Measurements from ENCODE around the gene SLC6A3.

The SLC6A3 gene

DNA sequence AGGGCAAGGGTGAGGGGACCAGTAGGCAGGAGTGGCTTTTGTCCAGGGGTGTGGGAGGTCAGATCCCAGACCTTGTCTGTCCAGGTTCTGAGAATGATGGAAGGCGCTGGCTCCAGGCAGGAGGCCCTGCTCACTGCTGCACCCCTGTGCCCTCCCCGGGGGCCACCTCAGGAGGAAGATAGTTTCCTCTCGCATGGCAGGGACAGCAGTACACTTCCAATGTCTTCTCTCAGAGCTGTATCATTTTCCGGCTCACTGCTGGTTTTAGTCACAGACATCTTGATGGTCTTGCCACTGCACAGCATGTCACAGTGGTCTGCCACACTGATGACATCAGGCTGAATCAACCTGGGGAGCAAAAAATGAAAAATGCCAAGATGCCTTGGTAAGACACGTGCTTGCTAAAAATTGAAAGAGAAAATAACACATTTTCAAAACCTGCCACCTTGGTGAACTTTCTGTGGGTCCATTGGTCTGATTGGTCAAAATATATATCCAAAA is 3.3 kb upstream of the SLC6A3 start:
- H3K4me1 ChIP-seq (ENCODE audit: control insufficient read depth in 1 of 2, insufficient read depth in 1 of 2, low read depth in 1 of 2, low read length in 1 of 2) = peaks cover 0 to 5% of the 10 kb centered on the region in 2 experiments
- H3K4me3 ChIP-seq (ENCODE audit: low read depth in 1 of 2, low read length in 1 of 2) = no peak overlapping the region
- peaks cover 90% of the 10 kb centered on the region for H3K27me3 ChIP-seq
- H3K27ac ChIP-seq = no peak overlapping the region
- no peaks in the 10 kb centered on the region for H3K9me3 ChIP-seq
- H3K36me3 ChIP-seq = no peaks in the 10 kb centered on the region
- TF ChIP-seq, protein P1, sequence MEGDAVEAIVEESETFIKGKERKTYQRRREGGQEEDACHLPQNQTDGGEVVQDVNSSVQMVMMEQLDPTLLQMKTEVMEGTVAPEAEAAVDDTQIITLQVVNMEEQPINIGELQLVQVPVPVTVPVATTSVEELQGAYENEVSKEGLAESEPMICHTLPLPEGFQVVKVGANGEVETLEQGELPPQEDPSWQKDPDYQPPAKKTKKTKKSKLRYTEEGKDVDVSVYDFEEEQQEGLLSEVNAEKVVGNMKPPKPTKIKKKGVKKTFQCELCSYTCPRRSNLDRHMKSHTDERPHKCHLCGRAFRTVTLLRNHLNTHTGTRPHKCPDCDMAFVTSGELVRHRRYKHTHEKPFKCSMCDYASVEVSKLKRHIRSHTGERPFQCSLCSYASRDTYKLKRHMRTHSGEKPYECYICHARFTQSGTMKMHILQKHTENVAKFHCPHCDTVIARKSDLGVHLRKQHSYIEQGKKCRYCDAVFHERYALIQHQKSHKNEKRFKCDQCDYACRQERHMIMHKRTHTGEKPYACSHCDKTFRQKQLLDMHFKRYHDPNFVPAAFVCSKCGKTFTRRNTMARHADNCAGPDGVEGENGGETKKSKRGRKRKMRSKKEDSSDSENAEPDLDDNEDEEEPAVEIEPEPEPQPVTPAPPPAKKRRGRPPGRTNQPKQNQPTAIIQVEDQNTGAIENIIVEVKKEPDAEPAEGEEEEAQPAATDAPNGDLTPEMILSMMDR (IDR thresholded peaks at IDR 0.05) = no peak

DNA sequence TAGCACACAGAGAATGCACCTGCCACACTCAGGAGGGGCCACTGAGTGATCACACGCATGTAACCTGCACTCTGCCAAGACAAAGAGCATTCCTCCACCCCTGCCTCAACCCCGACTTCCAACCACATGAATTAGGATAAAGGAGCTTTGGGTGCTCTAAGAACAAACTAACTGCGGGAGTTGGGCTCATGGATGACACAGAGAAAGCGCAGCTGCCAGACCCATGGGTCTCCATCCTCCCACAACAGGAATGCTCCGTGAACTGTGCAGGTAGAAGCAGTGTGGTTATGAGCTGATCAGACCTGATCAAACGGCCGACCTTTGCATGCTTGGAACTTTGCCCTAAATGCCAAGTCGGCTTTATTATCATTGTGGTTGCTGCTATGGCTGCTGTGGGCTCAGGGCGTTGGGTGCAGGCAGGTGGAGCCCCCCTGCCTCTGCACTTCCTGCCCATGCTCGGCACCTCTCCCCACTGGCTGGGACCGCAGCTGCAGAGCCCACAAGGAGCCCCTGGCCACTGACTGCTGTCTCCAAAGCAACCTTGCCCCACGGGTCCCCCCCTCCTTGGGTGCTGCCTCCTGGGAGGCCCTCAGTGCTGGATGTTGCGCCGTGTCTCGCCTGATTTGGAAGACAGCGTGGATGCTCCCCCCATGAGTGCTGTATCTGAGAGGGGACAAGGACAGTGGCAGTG is 2.6 kb upstream of the SLC6A3 start:
- H3K36me3 ChIP-seq = no peaks in the 10 kb centered on the region
- peaks cover 98% of the 10 kb centered on the region for H3K27me3 ChIP-seq

DNA sequence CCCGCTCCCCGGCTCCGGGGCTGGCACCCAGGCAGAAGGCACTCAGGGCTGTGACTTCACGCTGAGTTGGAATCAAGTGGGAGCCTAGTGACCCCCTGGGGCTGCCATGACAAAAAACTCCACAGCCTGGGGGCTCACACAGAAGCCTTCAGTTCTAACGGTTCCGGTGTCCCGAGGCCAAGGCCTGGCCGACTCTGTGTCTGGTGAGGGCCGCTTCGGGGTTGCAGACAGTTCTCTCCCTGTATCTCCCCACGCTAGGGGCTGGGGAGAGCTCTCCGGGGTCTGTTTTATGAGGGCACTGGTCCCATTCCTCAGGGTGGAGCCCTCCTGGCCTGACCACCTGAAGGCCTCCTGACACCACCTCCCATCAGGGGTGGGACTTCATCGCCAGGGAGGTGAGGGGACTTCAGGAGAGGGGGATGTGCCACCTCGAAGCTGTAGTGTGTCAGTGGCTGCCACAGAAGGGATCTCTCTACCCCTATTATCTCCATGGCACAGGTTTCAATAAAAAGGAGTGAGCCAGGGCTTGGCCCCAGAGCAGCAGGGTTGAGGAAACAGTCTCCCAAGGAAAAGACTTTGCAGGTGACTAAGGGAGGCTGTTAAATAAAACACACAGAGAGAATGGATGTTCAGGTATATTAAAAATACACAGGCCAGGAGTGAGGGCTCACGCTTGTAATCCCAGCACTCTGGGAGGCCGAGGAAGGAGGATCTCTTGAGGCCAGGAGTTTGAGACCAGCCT is 1.5 kb upstream of the SLC6A3 start:
- no peaks in the 10 kb centered on the region for H3K36me3 ChIP-seq
- peaks cover 100% of the 10 kb centered on the region for H3K27me3 ChIP-seq
- no peaks in the 10 kb centered on the region for H3K9me3 ChIP-seq
- H3K27ac ChIP-seq = no peak overlapping the region
- H3K4me1 ChIP-seq (ENCODE audit: control insufficient read depth in 1 of 2, insufficient read depth in 1 of 2, low read depth in 1 of 2, low read length in 1 of 2) = peaks cover 0 to 5% of the 10 kb centered on the region in 2 experiments
- TF ChIP-seq, protein P1 (IDR thresholded peaks at IDR 0.05) = no peak
- H3K4me3 ChIP-seq (ENCODE audit: low read depth in 1 of 2, low read length in 1 of 2) = no peak overlapping the region

More for the DNA sequence above, 2.6 kb upstream of the SLC6A3 start:
- TF ChIP-seq, protein P1 (IDR thresholded peaks at IDR 0.05) = no peak
- no peak overlapping the region for H3K27ac ChIP-seq
- peaks cover 0 to 5% of the 10 kb centered on the region in 2 experiments for H3K4me1 ChIP-seq (ENCODE audit: control insufficient read depth in 1 of 2, insufficient read depth in 1 of 2, low read depth in 1 of 2, low read length in 1 of 2)
- H3K4me3 ChIP-seq (ENCODE audit: low read depth in 1 of 2, low read length in 1 of 2) = no peak overlapping the region
- H3K9me3 ChIP-seq = no peaks in the 10 kb centered on the region

DNA sequence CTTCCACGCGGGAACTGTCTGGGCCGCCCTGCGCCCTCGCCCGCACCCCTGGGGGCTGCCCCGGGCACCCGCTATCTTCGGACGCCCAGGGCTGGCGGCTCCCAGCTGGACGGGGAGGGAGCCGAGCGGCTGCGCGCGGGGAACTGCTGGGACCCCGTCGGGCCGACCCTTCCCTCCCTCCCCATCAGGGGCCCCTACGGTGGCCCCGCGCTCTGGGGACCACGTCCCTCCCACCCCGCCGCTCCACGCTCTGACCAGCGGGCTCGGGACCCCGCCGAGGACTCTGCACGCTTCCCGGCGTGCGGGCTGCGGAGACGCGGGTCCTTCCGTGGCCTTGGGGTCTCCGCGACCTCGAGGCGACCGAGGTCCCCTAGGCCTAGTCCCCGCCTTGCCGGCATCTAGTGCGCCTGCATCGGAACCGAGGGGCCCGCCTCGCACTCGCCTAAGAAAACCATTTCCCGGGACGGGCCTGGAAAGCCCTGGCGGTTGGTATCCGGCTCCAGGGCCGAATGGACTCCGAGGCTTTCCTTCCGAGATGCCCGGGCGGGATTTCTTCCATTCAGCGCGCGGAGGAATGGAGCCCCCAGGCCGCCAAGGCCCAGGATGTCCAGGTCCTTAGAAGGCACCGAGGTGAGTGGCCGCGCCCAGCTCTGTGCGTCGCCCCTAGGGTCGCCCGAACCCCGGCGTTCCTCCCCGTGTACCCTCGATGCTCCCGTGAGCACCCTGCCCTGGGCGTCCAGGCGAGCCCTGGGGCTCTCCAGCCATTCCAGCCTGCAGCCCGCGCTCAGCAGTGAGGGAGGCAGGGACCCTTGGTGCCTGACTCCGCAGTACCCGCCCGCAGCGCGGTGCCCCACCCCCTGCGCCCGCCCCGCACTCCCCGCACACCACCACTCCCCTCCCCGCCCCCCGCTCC is 705 bp upstream of the SLC6A3 start:
- Histone ChIP-seq H3K4me3 (ENCODE audit: low read depth in 1 of 2, low read length in 1 of 2) (no peak overlapping the region), H3K36me3 (no peaks in the 10 kb centered on the region), H3K4me1 (ENCODE audit: control insufficient read depth in 1 of 2, insufficient read depth in 1 of 2, low read depth in 1 of 2, low read length in 1 of 2) (peaks cover 0 to 5% of the 10 kb centered on the region in 2 experiments), H3K27me3 (peaks cover 100% of the 10 kb centered on the region), H3K9me3 (no peaks in the 10 kb centered on the region), H3K27ac (no peak overlapping the region)
- TF ChIP-seq, protein P1 (IDR thresholded peaks at IDR 0.05) = no peak
